ENCODE measurements around the gene CCT2. TPM values are rescaled to one million over a fixed set of nuclear protein-coding genes. Genes with fewer than 3 reads are reported as not detected.

Gene CCT2
- total and polyA plus RNA-seq, 10 of the 15 experiments (the other 5 are each of a cell fraction or from before 2014, with no cell fraction given) = 242 to 418 (median 348) TPM

GRCh38 chr12:69580074-69580473, 5.2 kb upstream of the CCT2 start (continued):
- TF ChIP-seq ZBTB33 (IDR thresholded peaks at IDR 0.05) = no peak
- no peak for TF ChIP-seq RBBP5 (conservative IDR thresholded peaks at IDR 0.05)
- no peak for TF ChIP-seq MXI1 (IDR thresholded peaks at IDR 0.05; ENCODE audit: low read depth, low read length)
- TF ChIP-seq SPI1 (IDR thresholded peaks at IDR 0.05; ENCODE audit: borderline replicate concordance, insufficient read depth, low read depth, low read length) = no peak
- TF ChIP-seq BHLHE40 (IDR thresholded peaks at IDR 0.05; ENCODE audit: borderline replicate concordance in 1 of 2, low read depth in 2 of 2, low read length in 1 of 2) = no peak
- no peak for TF ChIP-seq ESRRA (IDR thresholded peaks at IDR 0.05; ENCODE audit: low read length)
- no peak for TF ChIP-seq MEF2B (IDR thresholded peaks at IDR 0.05; ENCODE audit: partially characterized antibody, poor library complexity, severe bottlenecking)
- TF ChIP-seq IKZF2 (IDR thresholded peaks at IDR 0.05) = no peak
- no peak for TF ChIP-seq SKIL (IDR thresholded peaks at IDR 0.05; ENCODE audit: low read depth, poor library complexity, severe bottlenecking)
- TF ChIP-seq IRF4 (IDR thresholded peaks at IDR 0.05; ENCODE audit: low read depth, low read length) = no peak
- no peak for TF ChIP-seq RELB (IDR thresholded peaks at IDR 0.05; ENCODE audit: low read depth)
